A549 (cell line): ENCODE data around the gene ATP2C1.

Experiments used
- BHLHE40 ChIP-seq: IDR thresholded peaks from 2 replicates; pipeline ENCODE4 v1.6.1; 2012; ENCODE audit warnings: low read depth, low read length, inconsistent platforms
- EHF ChIP-seq: fragments of 250-450 bp; sonication (Bioruptor Pico); IDR thresholded peaks from 2 replicates; pipeline ENCODE4 v1.5.0; 2020; ENCODE audit warnings: mild to moderate bottlenecking
- HDAC2 ChIP-seq: fragments of 200-600 bp; sonication (generic); IDR thresholded peaks from 2 replicates; pipeline ENCODE4 v1.6.1; 2016
- KDM5A ChIP-seq: fragments of 200-600 bp; sonication (generic); IDR thresholded peaks from 2 replicates; pipeline ENCODE4 v1.6.1; 2016; ENCODE audit warnings: antibody characterized with exemption, mild to moderate bottlenecking
- MYC ChIP-seq: IDR thresholded peaks from 2 replicates; pipeline ENCODE4 v1.6.1; 2012; ENCODE audit warnings: mild to moderate bottlenecking, inconsistent platforms, low read length, improper control_type of control experiment, borderline replicate concordance
- POLR2A ChIP-seq: IDR thresholded peaks from 2 replicates; pipeline ENCODE4 v1.6.1; 2012; ENCODE audit warnings: mild to moderate bottlenecking, low read length
- RCOR1 ChIP-seq: fragments of 150-350 bp; IDR thresholded peaks from 2 replicates; pipeline ENCODE4 v1.6.1; 2014; ENCODE audit warnings: antibody characterized with exemption, low read length, low read depth
- SREBF2 ChIP-seq: fragments of 450-650 bp; IDR thresholded peaks from 2 replicates; pipeline ENCODE4 v1.6.1; 2014; ENCODE audit warnings: mild to moderate bottlenecking, moderate library complexity
- TF ChIP-seq, protein P1 (sequence below): fragments of 450-650 bp; IDR thresholded peaks from 2 replicates; pipeline ENCODE4 v1.6.1; 2014; ENCODE audit warnings: antibody characterized with exemption
- TF ChIP-seq, protein P2 (sequence below): fragments of >200 bp; sonication (Bioruptor Twin); formaldehyde crosslinking; IDR thresholded peaks from 3 replicates; pipeline ENCODE4 v1.5.1; 2016

DNA sequence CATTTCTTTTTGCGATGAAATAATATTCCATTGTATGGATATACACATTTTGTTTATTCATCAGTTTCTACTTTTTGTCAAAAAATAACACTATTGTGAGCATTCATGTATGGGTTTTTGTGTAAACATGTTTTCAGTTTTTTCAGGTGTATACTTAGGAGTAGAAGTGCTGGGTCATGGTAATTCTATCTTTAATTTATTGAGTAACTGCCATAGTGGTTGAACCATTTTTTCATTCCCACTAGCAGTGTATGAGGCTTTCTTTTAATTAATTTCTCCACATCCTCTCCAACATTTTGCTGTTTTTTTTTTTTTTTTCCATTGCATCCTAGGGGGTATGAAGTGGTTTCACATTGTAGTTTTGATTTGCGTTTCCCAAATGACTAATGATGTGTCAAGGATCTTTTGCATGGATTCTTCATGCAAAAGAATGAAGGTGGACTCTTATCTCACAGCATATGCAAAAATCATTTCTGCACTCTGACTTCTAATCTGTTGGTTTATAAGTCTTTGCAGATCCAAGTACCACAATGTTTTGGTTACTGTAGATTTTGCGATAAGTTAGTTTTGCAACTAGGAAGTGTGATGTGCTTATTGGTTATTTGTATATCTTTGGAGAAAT, 12.6 kb downstream of the ATP2C1 start:
- TF ChIP-seq HDAC2 (no peak), BHLHE40 (no peak), MYC (no peak), SREBF2 (no peak), RCOR1 (no peak), KDM5A (no peak), EHF (no peak), POLR2A (no peak)
- TF ChIP-seq, protein P1, sequence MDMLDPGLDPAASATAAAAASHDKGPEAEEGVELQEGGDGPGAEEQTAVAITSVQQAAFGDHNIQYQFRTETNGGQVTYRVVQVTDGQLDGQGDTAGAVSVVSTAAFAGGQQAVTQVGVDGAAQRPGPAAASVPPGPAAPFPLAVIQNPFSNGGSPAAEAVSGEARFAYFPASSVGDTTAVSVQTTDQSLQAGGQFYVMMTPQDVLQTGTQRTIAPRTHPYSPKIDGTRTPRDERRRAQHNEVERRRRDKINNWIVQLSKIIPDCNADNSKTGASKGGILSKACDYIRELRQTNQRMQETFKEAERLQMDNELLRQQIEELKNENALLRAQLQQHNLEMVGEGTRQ, result no peak
- TF ChIP-seq, protein P2, sequence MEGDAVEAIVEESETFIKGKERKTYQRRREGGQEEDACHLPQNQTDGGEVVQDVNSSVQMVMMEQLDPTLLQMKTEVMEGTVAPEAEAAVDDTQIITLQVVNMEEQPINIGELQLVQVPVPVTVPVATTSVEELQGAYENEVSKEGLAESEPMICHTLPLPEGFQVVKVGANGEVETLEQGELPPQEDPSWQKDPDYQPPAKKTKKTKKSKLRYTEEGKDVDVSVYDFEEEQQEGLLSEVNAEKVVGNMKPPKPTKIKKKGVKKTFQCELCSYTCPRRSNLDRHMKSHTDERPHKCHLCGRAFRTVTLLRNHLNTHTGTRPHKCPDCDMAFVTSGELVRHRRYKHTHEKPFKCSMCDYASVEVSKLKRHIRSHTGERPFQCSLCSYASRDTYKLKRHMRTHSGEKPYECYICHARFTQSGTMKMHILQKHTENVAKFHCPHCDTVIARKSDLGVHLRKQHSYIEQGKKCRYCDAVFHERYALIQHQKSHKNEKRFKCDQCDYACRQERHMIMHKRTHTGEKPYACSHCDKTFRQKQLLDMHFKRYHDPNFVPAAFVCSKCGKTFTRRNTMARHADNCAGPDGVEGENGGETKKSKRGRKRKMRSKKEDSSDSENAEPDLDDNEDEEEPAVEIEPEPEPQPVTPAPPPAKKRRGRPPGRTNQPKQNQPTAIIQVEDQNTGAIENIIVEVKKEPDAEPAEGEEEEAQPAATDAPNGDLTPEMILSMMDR, result no peak
